Mesodermal cell (in vitro differentiated cells): ENCODE results near the gene DEXI.

Source experiments
- H3K27ac ChIP-seq: 2 replicates; pipeline ENCODE4 v1.7.0; 2013; ENCODE audit warnings: mild to moderate bottlenecking, low read depth, low read length, moderate library complexity; ENCODE audit not compliant: severe bottlenecking
- H3K36me3 ChIP-seq: 2 replicates; pipeline ENCODE4 v1.7.1; 2013; ENCODE audit warnings: mild to moderate bottlenecking, low read length, moderate library complexity; ENCODE audit not compliant: control insufficient read depth, insufficient read depth
- H3K4me1 ChIP-seq: one replicate; pipeline ENCODE4 v1.7.1; 2013; ENCODE audit warnings: mild to moderate bottlenecking, low read length; ENCODE audit not compliant: insufficient read depth, control insufficient read depth, poor library complexity, severe bottlenecking
- H3K4me3 ChIP-seq: 2 replicates; pipeline ENCODE4 v1.7.0; 2013; ENCODE audit warnings: low read length, control low read depth, mild to moderate bottlenecking; ENCODE audit not compliant: insufficient read depth, poor library complexity, severe bottlenecking; ENCODE audit errors: extremely low read depth
- H3K9me3 ChIP-seq: 2 replicates; pipeline ENCODE4 v1.7.1; 2013; ENCODE audit warnings: mild to moderate bottlenecking, low read length, moderate library complexity; ENCODE audit not compliant: control insufficient read depth
- WGBS, 2 experiments: methylation state at CpG; one replicate each; pipeline ENCODE4 v1.1.5; 2013; ENCODE audit warnings: missing lambda C conversion rate in 2 of 2; ENCODE audit not compliant: insufficient coverage in 2 of 2; 5-methylcytosine and 5-hydroxymethylcytosine counted together

The DEXI gene

DNA sequence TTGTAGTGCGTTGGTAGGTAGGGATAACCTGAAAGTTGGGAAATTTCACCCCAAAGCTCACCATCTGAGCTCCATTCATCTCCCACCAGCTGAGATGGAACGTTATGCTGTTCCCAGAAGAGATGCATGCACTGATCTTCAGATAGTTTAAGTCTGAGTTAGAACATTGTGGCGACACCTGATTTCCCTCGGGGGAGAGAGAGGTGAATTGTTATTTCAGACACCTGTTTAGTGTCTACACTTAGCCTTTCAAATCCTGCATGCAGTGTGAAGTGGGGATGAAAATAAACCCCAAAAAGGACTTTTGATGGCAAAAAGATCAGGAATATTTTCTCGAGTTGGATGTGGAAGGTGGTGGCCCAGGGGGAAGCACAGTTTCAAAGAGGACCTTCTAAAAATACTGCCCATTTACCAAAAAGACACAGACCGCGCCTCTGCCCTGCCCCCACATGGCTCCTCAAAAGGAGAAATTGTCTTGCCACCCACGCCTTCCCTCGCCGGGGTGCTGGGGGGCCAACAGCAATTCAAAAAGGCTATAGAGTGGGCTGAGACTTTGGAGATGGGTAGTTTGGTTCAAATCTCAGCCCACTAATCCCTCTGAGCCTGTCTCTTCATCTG lies 53.8 kb downstream of the DEXI start:
- 80 to 82% methylated on average over 4 to 7 of the region's 10 CpGs for WGBS, 2 experiments
- Histone ChIP-seq H3K4me1 (no peaks in the 10 kb centered on the region), H3K27ac (no peak overlapping the region), H3K9me3 (no peaks in the 10 kb centered on the region), H3K4me3 (no peak overlapping the region), H3K36me3 (no peaks in the 10 kb centered on the region)

DNA sequence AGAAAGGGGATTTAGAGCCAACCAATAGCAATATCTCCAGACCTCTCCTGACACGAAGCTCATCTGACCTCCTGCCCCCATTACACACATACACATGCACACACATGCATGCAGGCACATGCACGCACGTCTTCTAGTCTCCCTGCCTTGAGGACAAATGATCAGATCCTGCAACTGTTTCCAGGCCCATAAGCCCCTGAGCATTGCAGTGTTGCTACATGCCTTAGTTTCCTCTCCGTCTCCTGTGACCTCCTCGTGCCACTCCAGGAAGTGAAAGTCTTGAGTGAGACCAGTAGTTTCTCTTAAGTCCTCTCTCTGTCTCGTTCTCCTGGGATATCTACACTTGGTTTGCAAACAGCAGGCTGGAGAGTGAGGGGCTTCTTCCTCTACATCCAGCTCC lies 57.0 kb downstream of the DEXI start:
- no peak overlapping the region for H3K4me3 ChIP-seq
- H3K36me3 ChIP-seq: no peaks in the 10 kb centered on the region
- no peaks in the 10 kb centered on the region for H3K9me3 ChIP-seq
- 81 to 88% methylated on average over 5 to 6 of the region's 6 CpGs for WGBS, 2 experiments
- H3K27ac ChIP-seq: no peak overlapping the region
- H3K4me1 ChIP-seq: no peaks in the 10 kb centered on the region

GRCh38 chr16:10883004-10883403 lies 59.3 kb downstream of the DEXI start:
- Histone ChIP-seq H3K4me3 (no peak overlapping the region), H3K9me3 (no peaks in the 10 kb centered on the region), H3K27ac (no peak overlapping the region), H3K36me3 (no peaks in the 10 kb centered on the region), H3K4me1 (no peaks in the 10 kb centered on the region)
- WGBS, 2 experiments: 83 to 88% methylated on average over 5 of the region's 7 CpGs

DNA sequence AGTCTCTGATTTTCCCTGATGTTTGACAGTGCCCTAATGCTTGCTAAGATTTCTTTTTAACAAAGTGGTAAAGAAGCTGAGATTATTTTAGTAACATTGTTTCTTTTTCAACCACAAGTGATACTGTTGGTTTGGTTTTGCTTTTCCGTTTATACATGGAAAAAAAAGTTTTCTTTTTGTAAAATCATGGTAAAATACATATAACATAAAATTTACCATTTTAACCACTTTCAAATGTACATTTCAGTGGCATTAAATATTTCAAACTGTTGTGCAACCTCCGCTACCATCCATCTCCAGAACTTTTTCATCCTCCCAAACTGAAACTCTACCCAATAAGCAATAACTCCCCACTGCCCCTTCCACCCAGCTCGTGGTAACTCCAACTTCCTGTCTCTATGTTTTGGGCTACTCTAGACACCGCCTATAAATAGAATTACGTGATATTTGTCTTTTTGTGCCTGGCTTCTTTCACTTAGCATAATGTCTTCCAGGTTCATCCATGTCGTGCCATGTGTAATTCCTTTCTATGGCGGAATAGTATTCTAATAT lies 60.7 kb downstream of the DEXI start:
- no peak overlapping the region for H3K4me3 ChIP-seq
- H3K36me3 ChIP-seq: no peaks in the 10 kb centered on the region
- H3K9me3 ChIP-seq: no peaks in the 10 kb centered on the region
- H3K4me1 ChIP-seq: no peaks in the 10 kb centered on the region
- WGBS, 2 experiments: 61 to 64% methylated on average over 2 to 3 of the region's 7 CpGs
- no peak overlapping the region for H3K27ac ChIP-seq

- H3K9me3 ChIP-seq: no peaks in the 10 kb centered on the region
- H3K4me3 ChIP-seq: no peak overlapping the region
- no peaks in the 10 kb centered on the region for H3K36me3 ChIP-seq
- 83 to 91% methylated on average over 10 of the region's 10 CpGs for WGBS, 2 experiments
- no peaks in the 10 kb centered on the region for H3K4me1 ChIP-seq
- H3K27ac ChIP-seq: no peak overlapping the region
Measured at GRCh38 chr16:10880594-10881452, 61.4 kb downstream of the DEXI start.

- WGBS, 2 experiments: 75 to 81% methylated on average over 9 to 15 of the region's 21 CpGs
- no peak overlapping the region for H3K27ac ChIP-seq
- no peaks in the 10 kb centered on the region for H3K4me1 ChIP-seq
- H3K4me3 ChIP-seq: no peak overlapping the region
- H3K9me3 ChIP-seq: no peaks in the 10 kb centered on the region
- no peaks in the 10 kb centered on the region for H3K36me3 ChIP-seq
Measured at GRCh38 chr16:10879681-10880589, 62.3 kb downstream of the DEXI start.
